SK-N-SH (cell line): ENCODE measurements around the gene CHMP1A. TPM values are rescaled to one million over a fixed set of nuclear protein-coding genes. Genes with fewer than 3 reads are reported as not detected.
A peak's percentile ranks its signal among the peaks of the same experiment; 100 is the strongest.

ENCODE experiments used
- CTCF ChIA-PET: fragments of 300-600, 350-600 bp; formaldehyde crosslinking; extraction: SDS; loops from one replicate; lab custom pipeline; 2021; lab: Yijun Ruan, JAX
- POLR2A ChIA-PET: fragments of 350-600 bp; sonication (Branson Sonifier 250); formaldehyde crosslinking; extraction: SDS; loops from one replicate; lab custom pipeline; 2020; ENCODE audit warnings: antibody characterized with exemption, inconsistent platforms; lab: Yijun Ruan, JAX
- DNase-seq: peaks from one replicate; pipeline ENCODE4 v3.0.0; 2012
- H2AFZ ChIP-seq: fragments of 200-600 bp; sonication (generic); 2 replicates; pipeline ENCODE4 v1.8.1; 2016; ENCODE audit warnings: antibody characterized with exemption, mild to moderate bottlenecking, low read depth
- H3F3A ChIP-seq: fragments of 200-600 bp; sonication (generic); replicated peaks from 2 replicates; pipeline ENCODE3; 2016; ENCODE audit warnings: antibody characterized with exemption, mild to moderate bottlenecking; ENCODE audit not compliant: insufficient read depth
- H3K27ac ChIP-seq, 2 experiments: fragments of 200-500 bp in 1 of 2; fragments of 200-600 bp in 1 of 2; sonication (Bioruptor generic) in 1 of 2; sonication (generic), shearing (Covaris generic) in 1 of 2; 2 replicates each; pipeline versions ENCODE4 v1.5.1 to v1.6.1; 2014 to 2016; ENCODE audit warnings: low read depth in 2 of 2, inconsistent platforms in 1 of 2, low read length in 1 of 2, mild to moderate bottlenecking in 1 of 2, mixed read lengths in 1 of 2
- H3K27me3 ChIP-seq: fragments of 200-600 bp; sonication (generic), shearing (Covaris generic); 2 replicates; pipeline ENCODE4 v1.6.1; 2016; ENCODE audit warnings: mixed run types; ENCODE audit not compliant: insufficient read depth
- H3K36me3 ChIP-seq, 2 experiments: fragments of 200-500 bp in 1 of 2; fragments of 200-600 bp in 1 of 2; sonication (Bioruptor generic) in 1 of 2; sonication (generic) in 1 of 2; replicated peaks in 1 of 2; 2 replicates each; pipeline versions ENCODE3 to v1.5.1; 2014 to 2016; ENCODE audit warnings: low read length in 1 of 2, mild to moderate bottlenecking in 1 of 2; ENCODE audit not compliant: insufficient read depth in 2 of 2, control insufficient read depth in 1 of 2
- H3K4me1 ChIP-seq, 2 experiments: fragments of 200-500 bp in 1 of 2; fragments of 200-600 bp in 1 of 2; sonication (Bioruptor generic) in 1 of 2; sonication (generic), shearing (Covaris generic) in 1 of 2; 2 replicates each; pipeline versions ENCODE4 v1.5.1 to v1.6.1; 2014 to 2016; ENCODE audit warnings: low read depth in 1 of 2, low read length in 1 of 2, mixed run types in 1 of 2; ENCODE audit not compliant: insufficient read depth in 2 of 2, control insufficient read depth in 1 of 2
- H3K4me2 ChIP-seq: fragments of 200-600 bp; sonication (generic), shearing (Covaris generic); 2 replicates; pipeline ENCODE4 v1.6.1; 2017; ENCODE audit warnings: mixed run types
- H3K4me3 ChIP-seq, 2 experiments: fragments of 200-500 bp in 1 of 2; fragments of 200-600 bp in 1 of 2; sonication (Bioruptor generic) in 1 of 2; sonication (generic), shearing (Covaris generic) in 1 of 2; 2 replicates each; pipeline versions ENCODE4 v1.5.1 to v1.8.1; 2014 to 2016; ENCODE audit warnings: low read depth in 2 of 2, inconsistent platforms in 1 of 2, low read length in 1 of 2, mild to moderate bottlenecking in 1 of 2, mixed read lengths in 1 of 2, moderate library complexity in 1 of 2
- H3K79me2 ChIP-seq: fragments of 200-600 bp; sonication (generic); 2 replicates; pipeline ENCODE4 v1.8.1; 2017; ENCODE audit warnings: mild to moderate bottlenecking; ENCODE audit not compliant: insufficient read depth
- H3K9ac ChIP-seq: fragments of 200-600 bp; sonication (generic); 2 replicates; pipeline ENCODE4 v1.6.1; 2017; ENCODE audit warnings: mixed run types
- H3K9me2 ChIP-seq: fragments of 200-600 bp; sonication (generic); 2 replicates; pipeline ENCODE4 v1.6.1; 2017; ENCODE audit warnings: mixed run types
- H3K9me3 ChIP-seq: fragments of 200-600 bp; sonication (generic); 2 replicates; pipeline ENCODE4 v1.6.1; 2017; ENCODE audit warnings: mixed run types, mild to moderate bottlenecking, moderate library complexity
- H4K20me1 ChIP-seq: fragments of 200-600 bp; sonication (generic); 2 replicates; pipeline ENCODE4 v1.6.1; 2017; ENCODE audit warnings: mild to moderate bottlenecking, mixed run types; ENCODE audit not compliant: insufficient read depth
- CHD2 ChIP-seq: fragments of 150-350 bp; IDR thresholded peaks from 2 replicates; pipeline ENCODE4 v1.6.1; 2018; ENCODE audit warnings: low read length; ENCODE audit not compliant: partially characterized antibody
- CTCF ChIP-seq: fragments of 200-600 bp; sonication (generic); IDR thresholded peaks from 2 replicates; pipeline ENCODE4 v1.6.1; 2017; ENCODE audit warnings: antibody characterized with exemption, mild to moderate bottlenecking, moderate library complexity
- ELF1 ChIP-seq: IDR thresholded peaks from 2 replicates; pipeline ENCODE4 v1.4.0; 2012
- EP300 ChIP-seq, 2 experiments: IDR thresholded peaks; 2 replicates each; pipeline versions ENCODE4 v1.4.0 to v1.6.1; 2012; ENCODE audit warnings: borderline replicate concordance in 1 of 2, low read depth in 1 of 2, low read length in 1 of 2
- FOXJ3 ChIP-seq: sonication (generic); formaldehyde crosslinking; IDR thresholded peaks from 2 replicates; pipeline ENCODE4 v1.5.1; 2020; ENCODE audit warnings: mild to moderate bottlenecking, missing genetic modification reagents
- JUND ChIP-seq: IDR thresholded peaks from 2 replicates; pipeline ENCODE4 v1.4.0; 2012
- MAX ChIP-seq: IDR thresholded peaks from 2 replicates; pipeline ENCODE4 v1.4.0; 2012; ENCODE audit warnings: low read depth
- MXI1 ChIP-seq: IDR thresholded peaks from 2 replicates; pipeline ENCODE4 v1.6.1; 2012; ENCODE audit warnings: mild to moderate bottlenecking, low read depth, low read length, improper control_type of control experiment
- NFIC ChIP-seq: IDR thresholded peaks from 2 replicates; pipeline ENCODE4 v1.4.0; 2012; ENCODE audit warnings: borderline replicate concordance
- RAD21 ChIP-seq: IDR thresholded peaks from 2 replicates; pipeline ENCODE4 v1.6.1; 2012; ENCODE audit warnings: mild to moderate bottlenecking, low read length
- REST ChIP-seq: IDR thresholded peaks from 2 replicates; pipeline ENCODE4 v1.6.1; 2012; ENCODE audit warnings: mild to moderate bottlenecking, low read depth, low read length, moderate library complexity
- RXRA ChIP-seq: IDR thresholded peaks from 2 replicates; pipeline ENCODE4 v1.4.0; 2012; ENCODE audit warnings: low read depth, mild to moderate bottlenecking, borderline replicate concordance
- SMC3 ChIP-seq: IDR thresholded peaks from 2 replicates; pipeline ENCODE4 v1.6.1; 2012; ENCODE audit warnings: low read depth, low read length, improper control_type of control experiment
- WGBS: methylation state at CpG from one replicate; pipeline ENCODE4 v1.1.6; 2017; ENCODE audit warnings: low lambda C conversion rate; 5-methylcytosine and 5-hydroxymethylcytosine counted together
- polyA plus RNA-seq, 3 experiments: library from polyadenylated mRNA; depleted of rRNA; stranded (reverse); fragments of >200 nt; gene quantifications; 2 replicates each; pipeline ENCODE4 v1.2.3, GENCODE V29; 2012
- TF ChIP-seq, protein P1 (sequence below): IDR thresholded peaks from 2 replicates; pipeline ENCODE4 v1.4.0; 2012; ENCODE audit warnings: low read depth, borderline replicate concordance

Gene CHMP1A
- polyA plus RNA-seq, 1 of the 3 experiments (the other 2 are of a cell fraction), result 138 TPM

- TF ChIP-seq MXI1, result no peak
These were observed 40.9 kb downstream of the CHMP1A start (continued) for GRCh38 chr16:89616623-89617022.

- Histone ChIP-seq H3K27me3 (no peaks in the 10 kb centered on the region), H3K36me3 (no peaks in the 10 kb centered on the region), H3K79me2 (no peaks in the 10 kb centered on the region), H3K4me1 (no peaks in the 10 kb centered on the region; a peak in 1 of 4 replicates), H3F3A (peaks cover 9% of the 10 kb centered on the region), H3K9me2 (no peaks in the 10 kb centered on the region), H3K9me3 (no peaks in the 10 kb centered on the region), H3K4me2 (no peak overlapping the region), H2AFZ (no peak overlapping the region), H3K4me3 (no peak overlapping the region), H4K20me1 (no peaks in the 10 kb centered on the region), H3K9ac (no peak overlapping the region), H3K27ac (no peak overlapping the region)
- 54% methylated on average over 7 of the region's 17 CpGs for WGBS
- TF ChIP-seq SMC3 (peak; percentile 54), CTCF (peak; percentile 83), RAD21 (peak; percentile 40), REST (no peak), NFIC (no peak), FOXJ3 (0 out of 2 replicates have a peak, but pooled peaks have one; percentile 41), MAX (no peak)
- DNase-seq, result peak; percentile 87
- ChIA-PET POLR2A (no interaction called here), CTCF (interaction anchor here (0.6 to 6.3 kb wide), 22 partner anchors 8 to 85 kb away, joined by 3 to 44 read pairs (median 6); partner anchors contain the start of genes CHMP1A and SPATA33)
These were observed 41.9 kb downstream of the CHMP1A start for GRCh38 chr16:89615596-89616090.

GRCh38 chr16:89615176-89615575 is 42.3 kb downstream of the CHMP1A start:
- H3K9me2 ChIP-seq, result no peaks in the 10 kb centered on the region
- H3K9me3 ChIP-seq, result no peaks in the 10 kb centered on the region
- H2AFZ ChIP-seq, result no peak overlapping the region
- WGBS, result 56% methylated on average over 8 of the region's 13 CpGs
- no peak overlapping the region for H3K4me3 ChIP-seq
- H3K79me2 ChIP-seq, result no peaks in the 10 kb centered on the region
- H4K20me1 ChIP-seq, result no peaks in the 10 kb centered on the region
- H3K27me3 ChIP-seq, result no peaks in the 10 kb centered on the region
- POLR2A ChIA-PET, result interaction anchor here (0.7 kb wide), 1 partner anchor 27 kb away, joined by 3 read pairs; no protein-coding TSS in a partner anchor
- no peak overlapping the region for H3K9ac ChIP-seq
- no peak overlapping the region for H3K4me2 ChIP-seq
- no peak overlapping the region for H3K27ac ChIP-seq
- CTCF ChIA-PET, result interaction anchor here (0.7 to 6.3 kb wide), 23 partner anchors 8 to 295 kb away, joined by 3 to 44 read pairs (median 6); partner anchors contain the start of genes CHMP1A and SPATA33
- DNase-seq, result no peak
- peaks cover 9% of the 10 kb centered on the region for H3F3A ChIP-seq
- H3K4me1 ChIP-seq, result no peaks in the 10 kb centered on the region; a peak in 1 of 4 replicates
- H3K36me3 ChIP-seq, result no peaks in the 10 kb centered on the region
- TF ChIP-seq JUND, result no peak
- no peak for TF ChIP-seq MAX
- TF ChIP-seq ELF1, result no peak
- TF ChIP-seq CHD2, result no peak
- TF ChIP-seq REST, result no peak
- TF ChIP-seq, protein P1, sequence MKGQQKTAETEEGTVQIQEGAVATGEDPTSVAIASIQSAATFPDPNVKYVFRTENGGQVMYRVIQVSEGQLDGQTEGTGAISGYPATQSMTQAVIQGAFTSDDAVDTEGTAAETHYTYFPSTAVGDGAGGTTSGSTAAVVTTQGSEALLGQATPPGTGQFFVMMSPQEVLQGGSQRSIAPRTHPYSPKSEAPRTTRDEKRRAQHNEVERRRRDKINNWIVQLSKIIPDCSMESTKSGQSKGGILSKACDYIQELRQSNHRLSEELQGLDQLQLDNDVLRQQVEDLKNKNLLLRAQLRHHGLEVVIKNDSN, result no peak
- TF ChIP-seq EP300 (IDR thresholded peaks at IDR 0.05; ENCODE audit: borderline replicate concordance in 1 of 2, low read depth in 1 of 2, low read length in 1 of 2), result no peak
- TF ChIP-seq RXRA, result no peak
- TF ChIP-seq SMC3, result no peak
